DND-41 (cell line): ENCODE results near the gene AP2A2.

Experiments used
- ATAC-seq: fragments of 200-7000 bp; cut with Tn5 transposase; 3 replicates; pipeline ENCODE4 v1.9.1; 2021; ENCODE audit warnings: low read depth; ENCODE audit not compliant: insufficient read depth
- DNase-seq: peaks from one replicate; pipeline ENCODE4 v3.0.0-alpha.2; 2020
- H2AFZ ChIP-seq: 2 replicates; pipeline ENCODE4 v1.6.0; 2012; ENCODE audit warnings: low read depth, low read length
- H3K27ac ChIP-seq: 2 replicates; pipeline ENCODE4 v1.5.1; 2012; ENCODE audit warnings: low read length, inconsistent platforms
- H3K27me3 ChIP-seq: fragments of 200-600 bp; sonication (generic); 2 replicates; pipeline ENCODE4 v1.6.0; 2012; ENCODE audit warnings: low read length, mild to moderate bottlenecking, inconsistent platforms; ENCODE audit not compliant: insufficient read depth, poor library complexity
- H3K36me3 ChIP-seq: 2 replicates; pipeline ENCODE4 v1.5.1; 2012; ENCODE audit warnings: low read length, inconsistent platforms; ENCODE audit not compliant: insufficient read depth
- H3K4me1 ChIP-seq: 2 replicates; pipeline ENCODE4 v1.5.1; 2012; ENCODE audit warnings: mild to moderate bottlenecking, low read length; ENCODE audit not compliant: insufficient read depth
- H3K4me2 ChIP-seq: 2 replicates; pipeline ENCODE4 v1.6.0; 2012; ENCODE audit warnings: mild to moderate bottlenecking, moderate library complexity, low read length, inconsistent platforms; ENCODE audit not compliant: insufficient read depth
- H3K4me3 ChIP-seq, 2 experiments: fragments of 200-600 bp in 1 of 2; shearing (Covaris generic) in 1 of 2; 2 replicates each; pipeline ENCODE4 v1.5.1; 2012 to 2016; ENCODE audit warnings: inconsistent platforms in 2 of 2, low read length in 2 of 2, mild to moderate bottlenecking in 2 of 2, low read depth in 1 of 2, moderate library complexity in 1 of 2
- H3K79me2 ChIP-seq: 2 replicates; pipeline ENCODE4 v1.6.0; 2012; ENCODE audit warnings: low read length, inconsistent platforms; ENCODE audit not compliant: insufficient read depth
- H3K9ac ChIP-seq: 2 replicates; pipeline ENCODE4 v1.6.0; 2012; ENCODE audit warnings: low read depth, mild to moderate bottlenecking, inconsistent platforms, low read length, moderate library complexity
- H3K9me3 ChIP-seq: 2 replicates; pipeline ENCODE4 v1.5.1; 2012; ENCODE audit warnings: low read length, moderate library complexity, mild to moderate bottlenecking, inconsistent platforms; ENCODE audit not compliant: insufficient read depth, severe bottlenecking
- H4K20me1 ChIP-seq: 2 replicates; pipeline ENCODE4 v1.6.0; 2012; ENCODE audit warnings: low read length; ENCODE audit not compliant: insufficient read depth
- EZH2 ChIP-seq: IDR thresholded peaks from 3 replicates; pipeline ENCODE4 v1.6.1; 2012; ENCODE audit warnings: borderline replicate concordance, low read depth, mild to moderate bottlenecking, moderate library complexity, low read length, inconsistent platforms; ENCODE audit not compliant: severe bottlenecking
- TF ChIP-seq, protein P1 (sequence below): IDR thresholded peaks from 2 replicates; pipeline ENCODE4 v1.5.1; 2012; ENCODE audit warnings: borderline replicate concordance, low read length, moderate library complexity, mild to moderate bottlenecking; ENCODE audit not compliant: poor library complexity, severe bottlenecking; ENCODE audit errors: extremely low read depth

AP2A2 gene

DNA sequence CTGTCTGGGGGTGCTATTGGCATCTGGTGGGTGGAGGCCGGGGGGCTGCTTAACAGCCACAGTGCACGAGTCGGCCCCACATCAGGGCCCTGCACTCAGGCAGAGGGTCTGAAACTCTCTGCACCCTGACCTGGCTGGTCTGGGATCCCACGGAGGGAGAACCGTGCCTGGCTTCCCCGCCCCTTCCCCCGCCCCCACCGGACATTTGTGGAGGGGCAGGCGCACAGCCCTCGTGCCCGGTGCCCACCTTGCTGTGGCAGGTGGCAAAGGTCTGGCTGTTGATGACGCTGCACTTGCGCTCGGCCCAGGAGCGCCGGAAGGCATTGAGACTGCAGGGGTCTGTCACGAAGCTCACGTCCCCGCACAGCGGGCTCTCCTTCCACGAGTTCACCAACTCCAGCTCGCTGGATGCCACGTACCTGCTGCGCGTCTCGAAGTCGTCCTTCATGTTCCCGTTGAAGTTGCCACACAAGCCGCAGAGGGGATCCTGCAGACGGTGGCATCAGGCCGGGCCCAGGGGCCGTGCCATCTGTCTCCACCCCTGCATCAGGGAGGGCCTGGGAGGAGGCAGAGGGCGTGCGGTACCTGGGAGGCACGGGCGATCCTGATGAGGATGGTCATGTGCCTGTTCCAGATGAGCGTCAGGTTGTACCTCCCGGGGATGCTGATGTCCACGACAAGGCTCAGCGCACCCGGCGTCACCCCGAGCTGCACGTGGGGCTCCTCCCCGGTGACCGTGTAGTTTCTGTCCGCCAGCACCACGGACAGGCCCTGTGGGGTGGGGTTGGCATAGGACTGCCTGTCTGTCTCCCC lies 99.1 kb downstream of the AP2A2 start:
- no peak overlapping the region for H3K27ac ChIP-seq
- H2AFZ ChIP-seq: no peak overlapping the region
- no peak overlapping the region for H3K4me2 ChIP-seq
- no peaks in the 10 kb centered on the region; the same call in none of the 2 replicates for H4K20me1 ChIP-seq
- no peak overlapping the region for H3K9ac ChIP-seq
- ATAC-seq (no peak), DNase-seq (no peak)
- H3K79me2 ChIP-seq: no peaks in the 10 kb centered on the region
- H3K4me3 ChIP-seq: no peak overlapping the region
- H3K9me3 ChIP-seq: no peaks in the 10 kb centered on the region
- TF ChIP-seq EZH2: no peak
- TF ChIP-seq, protein P1, sequence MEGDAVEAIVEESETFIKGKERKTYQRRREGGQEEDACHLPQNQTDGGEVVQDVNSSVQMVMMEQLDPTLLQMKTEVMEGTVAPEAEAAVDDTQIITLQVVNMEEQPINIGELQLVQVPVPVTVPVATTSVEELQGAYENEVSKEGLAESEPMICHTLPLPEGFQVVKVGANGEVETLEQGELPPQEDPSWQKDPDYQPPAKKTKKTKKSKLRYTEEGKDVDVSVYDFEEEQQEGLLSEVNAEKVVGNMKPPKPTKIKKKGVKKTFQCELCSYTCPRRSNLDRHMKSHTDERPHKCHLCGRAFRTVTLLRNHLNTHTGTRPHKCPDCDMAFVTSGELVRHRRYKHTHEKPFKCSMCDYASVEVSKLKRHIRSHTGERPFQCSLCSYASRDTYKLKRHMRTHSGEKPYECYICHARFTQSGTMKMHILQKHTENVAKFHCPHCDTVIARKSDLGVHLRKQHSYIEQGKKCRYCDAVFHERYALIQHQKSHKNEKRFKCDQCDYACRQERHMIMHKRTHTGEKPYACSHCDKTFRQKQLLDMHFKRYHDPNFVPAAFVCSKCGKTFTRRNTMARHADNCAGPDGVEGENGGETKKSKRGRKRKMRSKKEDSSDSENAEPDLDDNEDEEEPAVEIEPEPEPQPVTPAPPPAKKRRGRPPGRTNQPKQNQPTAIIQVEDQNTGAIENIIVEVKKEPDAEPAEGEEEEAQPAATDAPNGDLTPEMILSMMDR: no peak
- no peaks in the 10 kb centered on the region for H3K4me1 ChIP-seq
- H3K36me3 ChIP-seq: no peaks in the 10 kb centered on the region
- H3K27me3 ChIP-seq: no peaks in the 10 kb centered on the region

DNA sequence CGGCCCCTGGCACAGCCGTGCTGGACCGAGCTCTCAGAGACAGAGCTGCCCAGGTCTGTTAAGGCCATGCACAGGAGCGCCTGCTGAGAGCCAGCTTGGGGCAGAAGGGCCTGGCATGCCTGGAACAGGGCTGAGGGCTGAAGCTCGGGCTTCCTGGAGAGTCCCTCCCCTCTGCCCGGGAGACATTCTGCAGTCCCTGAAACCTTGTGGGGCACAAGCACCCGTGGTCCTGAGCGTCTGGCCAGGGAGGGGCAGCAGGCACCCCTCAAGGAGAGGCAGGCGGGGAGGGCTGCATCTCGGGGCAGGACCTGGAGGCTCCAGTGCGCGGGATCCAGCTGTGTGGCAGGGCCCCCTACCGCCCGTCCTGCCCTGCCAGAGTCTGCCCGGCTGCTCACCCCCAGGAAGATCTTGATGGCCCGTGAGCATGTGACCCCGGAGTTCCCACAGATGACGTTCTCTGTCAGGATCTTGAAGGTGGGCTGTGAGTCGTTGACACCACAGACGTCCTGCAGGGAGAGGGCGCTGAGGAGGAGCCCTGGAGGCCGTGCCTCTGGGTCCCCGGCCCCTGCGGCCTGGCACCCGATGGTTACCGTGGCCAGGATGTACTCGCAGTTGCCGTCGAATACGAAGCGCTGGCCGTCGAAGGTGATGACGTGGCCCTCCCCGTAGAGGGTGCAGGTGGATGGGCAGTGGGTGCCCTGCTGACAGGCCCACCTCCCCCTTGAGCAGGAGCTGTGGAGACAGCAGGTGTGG lies 99.9 kb downstream of the AP2A2 start:
- Histone ChIP-seq H4K20me1 (no peaks in the 10 kb centered on the region; the same call in none of the 2 replicates), H3K79me2 (no peaks in the 10 kb centered on the region), H3K36me3 (no peaks in the 10 kb centered on the region), H3K9ac (no peak overlapping the region), H3K4me3 (no peak overlapping the region), H3K9me3 (no peaks in the 10 kb centered on the region), H3K27ac (no peak overlapping the region), H3K4me2 (no peak overlapping the region), H3K4me1 (no peaks in the 10 kb centered on the region), H2AFZ (no peak overlapping the region), H3K27me3 (no peaks in the 10 kb centered on the region)
- TF ChIP-seq EZH2: no peak
- TF ChIP-seq, protein P1: no peak
- ATAC-seq (no peak), DNase-seq (no peak)

DNA sequence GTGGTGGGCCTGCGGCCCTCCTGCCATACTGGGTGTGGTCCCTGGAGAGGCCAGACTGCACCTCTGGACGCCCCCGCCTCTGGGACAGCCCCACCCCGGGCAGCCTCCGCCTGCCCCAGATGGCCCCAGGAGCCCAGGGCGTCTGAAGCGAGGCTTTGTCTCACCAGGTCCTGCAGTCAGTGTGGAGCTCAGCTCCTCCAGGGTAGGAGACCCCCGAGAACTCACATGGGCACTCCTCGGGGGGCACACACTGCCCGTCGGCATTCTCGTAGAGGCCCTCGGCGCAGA lies 100.4 kb downstream of the AP2A2 start:
- TF ChIP-seq, protein P1: no peak
- no peak for TF ChIP-seq EZH2
- Histone ChIP-seq H3K4me2 (no peak overlapping the region), H3K4me3 (no peak overlapping the region), H3K27me3 (no peaks in the 10 kb centered on the region), H3K4me1 (no peaks in the 10 kb centered on the region), H3K9me3 (no peaks in the 10 kb centered on the region), H4K20me1 (no peaks in the 10 kb centered on the region; the same call in none of the 2 replicates), H3K36me3 (no peaks in the 10 kb centered on the region), H3K27ac (no peak overlapping the region), H3K9ac (no peak overlapping the region), H2AFZ (no peak overlapping the region), H3K79me2 (no peaks in the 10 kb centered on the region)
- DNase-seq (no peak), ATAC-seq (no peak)
